ENCODE results near the gene PDZD11. TPM values are rescaled to one million over a fixed set of nuclear protein-coding genes. Genes with fewer than 3 reads are reported as not detected.
"Not testable (repeated sequence)": the region's sequence is repeated elsewhere in the genome, so short reads cannot be mapped to it uniquely, and the experiment has no call there.

Gene PDZD11
- polyA plus RNA-seq, 3 donors: 49.8 to 58.3 (median 57.6) TPM

GRCh38 chrX:70279081-70279480, 10.6 kb downstream of the PDZD11 start:
- DNase-seq (ENCODE audit: extremely low read depth in 1 of 11, low read depth in 9 of 11, low spot score in 4 of 11): no peak

GRCh38 chrX:70274029-70274428, 15.7 kb downstream of the PDZD11 start:
- DNase-seq (ENCODE audit: extremely low read depth in 1 of 11, low read depth in 9 of 11, low spot score in 4 of 11): not testable (repeated sequence)

- DNase-seq (ENCODE audit: extremely low read depth in 1 of 11, low read depth in 9 of 11, low spot score in 4 of 11): no peak
These were observed 21.7 kb downstream of the PDZD11 start, which contains the start of gene ARR3 for GRCh38 chrX:70268034-70268433. TSS of gene ARR3 (plus strand) at chrX:70268334. CDS start at chrX:70269386, 1,052 bp downstream.

- DNase-seq (ENCODE audit: extremely low read depth in 1 of 11, low read depth in 9 of 11, low spot score in 4 of 11): no peak
These were observed 24.9 kb downstream of the PDZD11 start for GRCh38 chrX:70264784-70265183.

- DNase-seq (ENCODE audit: extremely low read depth in 1 of 11, low read depth in 9 of 11, low spot score in 4 of 11): peak in 7 of 11 donors; percentile 2 to 12 (median 4)
These were observed 26.7 kb downstream of the PDZD11 start for GRCh38 chrX:70262952-70263567.

- no peak for DNase-seq (ENCODE audit: extremely low read depth in 1 of 11, low read depth in 9 of 11, low spot score in 4 of 11)
These were observed 29.6 kb downstream of the PDZD11 start, which contains the start of gene P2RY4 for GRCh38 chrX:70260104-70260503. TSS of gene P2RY4 (minus strand) at chrX:70260204. CDS start at chrX:70259624, 580 bp downstream.

GRCh38 chrX:70257423-70258288, 32.1 kb downstream of the PDZD11 start:
- DNase-seq (ENCODE audit: extremely low read depth in 1 of 11, low read depth in 9 of 11, low spot score in 4 of 11): no peak

- DNase-seq (ENCODE audit: extremely low read depth in 1 of 11, low read depth in 9 of 11, low spot score in 4 of 11): no peak
These were observed 34.3 kb downstream of the PDZD11 start for GRCh38 chrX:70255452-70255851.

GRCh38 chrX:70254909-70255308, 34.8 kb downstream of the PDZD11 start:
- DNase-seq (ENCODE audit: extremely low read depth in 1 of 11, low read depth in 9 of 11, low spot score in 4 of 11): no peak

- DNase-seq (ENCODE audit: extremely low read depth in 1 of 11, low read depth in 9 of 11, low spot score in 4 of 11): no peak
These were observed 35.7 kb downstream of the PDZD11 start for GRCh38 chrX:70254063-70254400.

- no peak for DNase-seq (ENCODE audit: extremely low read depth in 1 of 11, low read depth in 9 of 11, low spot score in 4 of 11)
These were observed 36.2 kb downstream of the PDZD11 start for GRCh38 chrX:70253377-70254062.

- no peak for DNase-seq (ENCODE audit: extremely low read depth in 1 of 11, low read depth in 9 of 11, low spot score in 4 of 11)
These were observed 37.2 kb downstream of the PDZD11 start for GRCh38 chrX:70252491-70252890.

- DNase-seq (ENCODE audit: extremely low read depth in 1 of 11, low read depth in 9 of 11, low spot score in 4 of 11): no peak
These were observed 42.5 kb downstream of the PDZD11 start for GRCh38 chrX:70247252-70247651.

- no peak for DNase-seq (ENCODE audit: extremely low read depth in 1 of 11, low read depth in 9 of 11, low spot score in 4 of 11)
These were observed 44.8 kb downstream of the PDZD11 start for GRCh38 chrX:70244881-70245280.

GRCh38 chrX:70243601-70244000, 46.1 kb downstream of the PDZD11 start:
- not testable (repeated sequence) for DNase-seq (ENCODE audit: extremely low read depth in 1 of 11, low read depth in 9 of 11, low spot score in 4 of 11)

- DNase-seq (ENCODE audit: extremely low read depth in 1 of 11, low read depth in 9 of 11, low spot score in 4 of 11): no peak
These were observed 48.2 kb downstream of the PDZD11 start for GRCh38 chrX:70241501-70241900.

GRCh38 chrX:70240751-70241150, 49.0 kb downstream of the PDZD11 start:
- no peak for DNase-seq (ENCODE audit: extremely low read depth in 1 of 11, low read depth in 9 of 11, low spot score in 4 of 11)

Data from renal cortex interstitium (tissue), 11 donors.